GM18870 (cell line): Measurements from ENCODE around the gene INA.

Source experiments
- ATAC-seq: cut with Tn5 transposase; IDR thresholded peaks from one replicate; pipeline ENCODE4 v1.9.1; 2021; ENCODE audit warnings: moderate library complexity; ENCODE audit not compliant: unreplicated experiment

The INA gene

GRCh38 chr10:103265717-103266329 is 11.1 kb upstream of the INA start:
- ATAC-seq, result no peak

- no peak for ATAC-seq
These were observed 3.9 kb upstream of the INA start for GRCh38 chr10:103273041-103273441.

GRCh38 chr10:103276251-103276895 is 565 bp upstream of the INA start:
- no peak for ATAC-seq

GRCh38 chr10:103277713-103278536 is 987 bp downstream of the INA start:
- ATAC-seq, result no peak

GRCh38 chr10:103278537-103278823 is 1.5 kb downstream of the INA start:
- ATAC-seq, result no peak

GRCh38 chr10:103278862-103279298 is 1.9 kb downstream of the INA start:
- no peak for ATAC-seq

GRCh38 chr10:103280031-103280430 is 3.1 kb downstream of the INA start:
- no peak for ATAC-seq

GRCh38 chr10:103280506-103280905 is 3.6 kb downstream of the INA start:
- ATAC-seq, result no peak

- no peak for ATAC-seq
These were observed 4.8 kb downstream of the INA start for GRCh38 chr10:103281753-103282152.

GRCh38 chr10:103282961-103283360 is 6.0 kb downstream of the INA start:
- no peak for ATAC-seq

GRCh38 chr10:103284170-103284569 is 7.2 kb downstream of the INA start:
- no peak for ATAC-seq

GRCh38 chr10:103287992-103288391 is 11.1 kb downstream of the INA start:
- ATAC-seq, result no peak

GRCh38 chr10:103291588-103291987 is 14.7 kb downstream of the INA start:
- no peak for ATAC-seq

- ATAC-seq, result no peak
These were observed 18.6 kb downstream of the INA start for GRCh38 chr10:103295374-103296015.

- ATAC-seq, result no peak
These were observed 30.7 kb downstream of the INA start for GRCh38 chr10:103307594-103307993.

- no peak for ATAC-seq
These were observed 33.3 kb downstream of the INA start for GRCh38 chr10:103310197-103310596.

- no peak for ATAC-seq
These were observed 39.1 kb downstream of the INA start for GRCh38 chr10:103316087-103316486.

GRCh38 chr10:103327906-103328305 is 51.0 kb downstream of the INA start:
- no peak for ATAC-seq

- ATAC-seq, result no peak
These were observed 57.1 kb downstream of the INA start for GRCh38 chr10:103333934-103334520.

- no peak for ATAC-seq
These were observed 57.6 kb downstream of the INA start for GRCh38 chr10:103334567-103334966.

- ATAC-seq, result no peak
These were observed 59.4 kb downstream of the INA start for GRCh38 chr10:103336370-103336769.
